ENCODE results near the gene ANO9.

- no peak for TF ChIP-seq CTCF (conservative IDR thresholded peaks at IDR 0.05; ENCODE audit: low read depth, low read length)
- no peak for TF ChIP-seq EZH2 (IDR thresholded peaks at IDR 0.05; ENCODE audit: borderline replicate concordance, low read depth, low read length, poor library complexity, severe bottlenecking)
Measured at GRCh38 chr11:367956-368413, 73.8 kb downstream of the ANO9 start.
